KMS-11 (cell line): ENCODE measurements around the gene CAMTA1.

ENCODE experiments used
- H2AFZ ChIP-seq: fragments of 200-600 bp; sonication (generic); 2 replicates; pipeline ENCODE4 v1.6.1; 2016; ENCODE audit warnings: antibody characterized with exemption, mixed run types, low read depth
- H3K27ac ChIP-seq: fragments of 200-600 bp; sonication (generic); 2 replicates; pipeline ENCODE4 v1.6.1; 2016; ENCODE audit warnings: mild to moderate bottlenecking, mixed run types
- H3K27me3 ChIP-seq: fragments of 200-600 bp; sonication (generic); 2 replicates; pipeline ENCODE4 v1.6.1; 2017; ENCODE audit warnings: mild to moderate bottlenecking, low read depth, mixed run types, moderate library complexity; ENCODE audit not compliant: insufficient read depth
- H3K36me3 ChIP-seq: fragments of 200-600 bp; sonication (generic); 2 replicates; pipeline ENCODE4 v1.6.1; 2017; ENCODE audit warnings: mild to moderate bottlenecking, mixed run types; ENCODE audit not compliant: insufficient read depth
- H3K4me1 ChIP-seq: fragments of 200-600 bp; sonication (generic); 2 replicates; pipeline ENCODE4 v1.6.1; 2016; ENCODE audit warnings: mild to moderate bottlenecking, low read depth, mixed run types; ENCODE audit not compliant: poor library complexity, severe bottlenecking
- H3K4me2 ChIP-seq: fragments of 200-600 bp; sonication (generic); 2 replicates; pipeline ENCODE4 v1.7.0; 2016; ENCODE audit warnings: mild to moderate bottlenecking, mixed run types
- H3K4me3 ChIP-seq: fragments of 200-600 bp; sonication (generic); IDR thresholded peaks from 2 replicates; pipeline ENCODE4 v1.6.1; 2017; ENCODE audit warnings: low read depth, low read length, mixed read lengths; ENCODE audit not compliant: insufficient read depth
- H3K79me2 ChIP-seq: fragments of 200-600 bp; sonication (generic); 2 replicates; pipeline ENCODE4 v1.6.1; 2016; ENCODE audit warnings: low read depth, mixed run types; ENCODE audit not compliant: insufficient read depth
- H3K9ac ChIP-seq: fragments of 200-600 bp; sonication (generic); 2 replicates; pipeline ENCODE4 v1.6.1; 2016; ENCODE audit warnings: mild to moderate bottlenecking, mixed run types
- H4K20me1 ChIP-seq: fragments of 200-600 bp; sonication (generic); 2 replicates; pipeline ENCODE4 v1.6.1; 2016; ENCODE audit warnings: mild to moderate bottlenecking, mixed run types; ENCODE audit not compliant: insufficient read depth
- TF ChIP-seq, protein P1 (sequence below): fragments of 200-600 bp; sonication (generic); conservative IDR thresholded peaks from 2 replicates; pipeline ENCODE4 v1.6.1; 2017; ENCODE audit warnings: low read depth, mild to moderate bottlenecking, antibody characterized with exemption, low read length, moderate library complexity, mixed read lengths

CAMTA1 gene

DNA sequence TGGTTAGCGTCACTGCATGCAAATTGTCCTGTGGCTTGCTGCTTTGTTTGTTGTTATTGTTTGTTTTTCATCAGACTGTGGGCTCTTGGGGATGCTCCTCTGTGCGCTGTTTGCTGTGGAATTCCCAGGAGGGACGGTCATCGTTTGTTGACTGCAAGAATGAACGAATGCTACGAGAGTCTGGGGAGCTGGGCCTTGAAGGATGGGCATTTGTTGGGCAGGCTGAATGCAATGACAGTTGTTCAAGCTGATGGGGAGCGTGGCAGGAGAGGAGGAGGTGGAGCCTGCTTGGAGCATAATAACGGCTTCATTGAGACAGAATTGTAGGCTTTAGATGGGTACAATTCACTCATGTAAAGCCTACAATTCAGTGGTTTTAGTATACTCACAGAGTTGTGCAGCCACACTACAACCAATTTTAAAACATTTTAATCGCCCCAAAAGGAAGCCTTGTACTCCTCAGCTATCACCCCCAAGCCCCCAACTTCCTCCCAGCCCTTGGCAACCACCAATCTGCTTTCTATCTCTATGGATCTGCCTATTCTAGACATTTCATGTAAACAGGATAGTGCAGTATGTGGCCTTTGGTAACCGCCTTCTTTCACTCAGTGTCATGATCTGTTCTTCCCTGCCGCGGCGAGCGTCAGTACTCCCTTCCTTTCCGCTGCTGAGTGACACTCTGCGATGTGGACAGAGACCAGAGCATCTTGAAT, 190.2 kb downstream of the CAMTA1 start:
- H2AFZ ChIP-seq: no peak overlapping the region
- H4K20me1 ChIP-seq: no peaks in the 10 kb centered on the region
- TF ChIP-seq, protein P1, sequence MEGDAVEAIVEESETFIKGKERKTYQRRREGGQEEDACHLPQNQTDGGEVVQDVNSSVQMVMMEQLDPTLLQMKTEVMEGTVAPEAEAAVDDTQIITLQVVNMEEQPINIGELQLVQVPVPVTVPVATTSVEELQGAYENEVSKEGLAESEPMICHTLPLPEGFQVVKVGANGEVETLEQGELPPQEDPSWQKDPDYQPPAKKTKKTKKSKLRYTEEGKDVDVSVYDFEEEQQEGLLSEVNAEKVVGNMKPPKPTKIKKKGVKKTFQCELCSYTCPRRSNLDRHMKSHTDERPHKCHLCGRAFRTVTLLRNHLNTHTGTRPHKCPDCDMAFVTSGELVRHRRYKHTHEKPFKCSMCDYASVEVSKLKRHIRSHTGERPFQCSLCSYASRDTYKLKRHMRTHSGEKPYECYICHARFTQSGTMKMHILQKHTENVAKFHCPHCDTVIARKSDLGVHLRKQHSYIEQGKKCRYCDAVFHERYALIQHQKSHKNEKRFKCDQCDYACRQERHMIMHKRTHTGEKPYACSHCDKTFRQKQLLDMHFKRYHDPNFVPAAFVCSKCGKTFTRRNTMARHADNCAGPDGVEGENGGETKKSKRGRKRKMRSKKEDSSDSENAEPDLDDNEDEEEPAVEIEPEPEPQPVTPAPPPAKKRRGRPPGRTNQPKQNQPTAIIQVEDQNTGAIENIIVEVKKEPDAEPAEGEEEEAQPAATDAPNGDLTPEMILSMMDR: no peak
- no peaks in the 10 kb centered on the region for H3K4me1 ChIP-seq
- no peak overlapping the region for H3K4me2 ChIP-seq
- no peaks in the 10 kb centered on the region for H3K36me3 ChIP-seq
- no peak overlapping the region for H3K9ac ChIP-seq
- no peak overlapping the region for H3K4me3 ChIP-seq
- H3K27ac ChIP-seq: no peak overlapping the region
- no peaks in the 10 kb centered on the region for H3K27me3 ChIP-seq
- no peaks in the 10 kb centered on the region for H3K79me2 ChIP-seq

DNA sequence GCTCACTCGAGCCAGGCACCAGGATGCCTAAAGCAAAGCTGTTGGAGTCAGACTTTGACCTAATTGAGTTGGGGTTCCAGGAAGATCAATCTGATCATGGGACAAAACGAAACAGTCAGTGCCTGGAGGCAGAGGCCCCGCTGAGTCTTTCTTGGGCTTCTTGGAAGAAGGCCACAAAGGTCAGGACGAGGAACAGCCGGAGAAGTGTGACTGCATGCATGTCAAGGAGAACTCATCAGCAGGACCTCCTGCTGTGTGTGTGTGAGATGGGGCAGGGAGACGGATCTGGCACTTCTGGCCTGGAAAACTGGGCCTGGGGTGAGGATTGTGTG, 190.8 kb downstream of the CAMTA1 start:
- no peaks in the 10 kb centered on the region for H3K4me1 ChIP-seq
- no peaks in the 10 kb centered on the region for H3K79me2 ChIP-seq
- H3K4me2 ChIP-seq: no peak overlapping the region
- no peaks in the 10 kb centered on the region for H4K20me1 ChIP-seq
- no peak overlapping the region for H3K27ac ChIP-seq
- H3K4me3 ChIP-seq: no peak overlapping the region
- TF ChIP-seq, protein P1: no peak
- no peaks in the 10 kb centered on the region for H3K27me3 ChIP-seq
- no peaks in the 10 kb centered on the region for H3K36me3 ChIP-seq
- no peak overlapping the region for H3K9ac ChIP-seq
- H2AFZ ChIP-seq: no peak overlapping the region

DNA sequence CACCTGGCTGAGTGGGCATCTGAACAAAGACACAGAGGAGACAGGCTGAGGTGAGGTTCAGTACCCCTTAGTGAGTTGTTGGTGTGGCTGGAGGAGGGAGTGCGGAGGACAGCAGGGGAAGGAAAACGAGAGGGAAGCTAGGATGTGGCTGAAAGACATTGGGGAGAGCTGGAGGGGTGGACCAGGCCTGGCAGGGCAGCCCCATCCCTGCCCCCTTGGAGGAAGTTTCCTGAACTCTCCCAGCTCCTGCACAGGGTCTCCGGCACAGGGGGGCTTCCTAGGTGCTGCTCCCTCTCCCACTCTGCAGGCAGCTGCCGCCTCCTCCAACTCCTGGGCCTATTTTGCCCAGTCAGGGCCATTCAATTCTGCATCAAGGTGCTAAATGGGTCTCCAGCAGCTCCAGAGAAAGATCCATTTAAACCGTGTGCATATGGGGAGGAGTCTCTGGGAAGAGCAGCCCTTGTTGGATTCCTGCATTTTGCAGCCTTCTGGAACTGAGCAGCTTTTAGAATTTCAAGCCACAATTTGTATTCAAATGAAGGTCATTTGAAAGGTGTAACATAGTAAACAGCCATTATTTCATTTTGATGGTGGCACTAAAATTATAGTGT, 193.9 kb downstream of the CAMTA1 start:
- H3K36me3 ChIP-seq: no peaks in the 10 kb centered on the region
- TF ChIP-seq, protein P1: no peak
- no peaks in the 10 kb centered on the region for H3K4me1 ChIP-seq
- no peak overlapping the region for H3K9ac ChIP-seq
- no peak overlapping the region for H3K4me2 ChIP-seq
- no peak overlapping the region for H2AFZ ChIP-seq
- no peaks in the 10 kb centered on the region for H3K79me2 ChIP-seq
- no peak overlapping the region for H3K4me3 ChIP-seq
- H3K27me3 ChIP-seq: no peaks in the 10 kb centered on the region
- H4K20me1 ChIP-seq: no peaks in the 10 kb centered on the region
- H3K27ac ChIP-seq: no peak overlapping the region

DNA sequence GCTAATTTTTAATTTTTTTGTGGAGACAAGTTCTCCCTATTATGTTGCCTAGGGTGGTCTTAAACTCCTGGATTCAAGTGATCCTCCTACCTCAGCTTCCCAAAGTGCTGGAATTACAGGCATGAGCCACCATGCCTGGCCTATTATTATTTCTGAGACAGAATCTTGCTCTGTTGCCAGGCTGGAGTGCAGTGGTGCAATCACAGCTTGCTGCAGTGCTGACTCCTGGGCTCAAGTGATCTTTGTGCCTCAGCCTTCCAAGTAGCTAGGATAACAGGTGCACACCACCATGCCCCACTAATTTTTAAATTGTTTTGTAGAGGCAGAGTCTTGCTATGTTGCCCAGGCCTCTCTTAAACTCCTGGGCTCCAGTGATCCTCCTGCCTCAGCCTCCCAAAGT, 196.3 kb downstream of the CAMTA1 start:
- Histone ChIP-seq H3K27ac (no peak overlapping the region), H3K4me1 (no peaks in the 10 kb centered on the region), H3K36me3 (no peaks in the 10 kb centered on the region), H3K9ac (no peak overlapping the region), H2AFZ (no peak overlapping the region), H3K4me2 (no peak overlapping the region), H3K4me3 (no peak overlapping the region), H3K27me3 (no peaks in the 10 kb centered on the region), H3K79me2 (no peaks in the 10 kb centered on the region), H4K20me1 (no peaks in the 10 kb centered on the region)
- TF ChIP-seq, protein P1: no peak
